Muscle of back (tissue), 11 donors: Measurements from ENCODE around the gene FHOD3. TPM values are rescaled to one million over a fixed set of nuclear protein-coding genes. Genes with fewer than 3 reads are reported as not detected.
"Not testable (repeated sequence)": the region's sequence is repeated elsewhere in the genome, so short reads cannot be mapped to it uniquely, and the experiment has no call there.

Experiments used
- DNase-seq, 3 donors: peaks; one replicate each; pipeline versions ENCODE4 v3.0.0 to v3.0.0-alpha.2; 2013
- polyA plus RNA-seq, 10 donors: library from polyadenylated mRNA; unstranded; fragments of 120-200 nt; gene quantifications; one replicate each; pipeline ENCODE4 v1.2.1, GENCODE V29; 2013; ENCODE audit not compliant: insufficient read length in 10 of 10

Gene FHOD3
- polyA plus RNA-seq, 10 donors = 18.0 to 41.0 (median 31.1) TPM

DNA sequence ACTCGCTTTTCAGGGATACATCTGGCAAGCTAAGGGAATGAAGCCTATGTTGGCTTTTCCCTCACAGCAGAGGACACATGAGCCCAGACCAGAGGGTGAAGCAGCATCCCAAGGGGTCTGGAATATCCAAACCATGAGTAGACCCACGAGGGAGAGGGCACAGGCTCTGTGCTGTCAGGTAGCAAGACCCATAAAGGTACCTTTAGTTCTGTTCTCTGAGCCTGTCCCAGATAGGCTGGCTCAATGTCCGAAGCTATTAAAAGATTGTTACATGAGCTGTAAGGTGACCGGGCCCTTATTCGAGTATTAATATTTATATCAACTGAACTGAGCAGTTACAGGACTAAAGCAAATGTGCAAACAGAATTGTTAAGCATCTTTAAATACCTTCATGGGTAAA, 479.1 kb downstream of the FHOD3 start:
- DNase-seq = no peak

DNA sequence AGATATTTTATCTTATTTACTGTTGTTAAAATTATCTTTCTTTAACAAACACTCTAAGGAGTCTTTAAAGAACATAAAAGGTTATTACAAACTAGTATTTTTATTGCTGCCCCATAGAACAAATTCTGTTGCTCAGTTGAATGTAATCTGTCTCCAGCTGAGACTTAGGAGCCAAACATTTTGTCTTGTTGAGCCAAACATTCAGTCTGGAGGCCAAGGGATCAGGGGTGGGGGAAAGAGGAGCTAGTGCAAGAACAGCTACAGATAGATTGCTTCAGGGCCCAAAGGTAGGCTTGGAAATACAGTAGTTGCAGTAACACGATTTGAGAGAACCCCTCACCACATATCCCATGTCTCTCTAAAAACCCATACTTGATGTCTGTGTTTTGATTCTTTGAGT, 480.1 kb downstream of the FHOD3 start:
- DNase-seq = no peak

DNA sequence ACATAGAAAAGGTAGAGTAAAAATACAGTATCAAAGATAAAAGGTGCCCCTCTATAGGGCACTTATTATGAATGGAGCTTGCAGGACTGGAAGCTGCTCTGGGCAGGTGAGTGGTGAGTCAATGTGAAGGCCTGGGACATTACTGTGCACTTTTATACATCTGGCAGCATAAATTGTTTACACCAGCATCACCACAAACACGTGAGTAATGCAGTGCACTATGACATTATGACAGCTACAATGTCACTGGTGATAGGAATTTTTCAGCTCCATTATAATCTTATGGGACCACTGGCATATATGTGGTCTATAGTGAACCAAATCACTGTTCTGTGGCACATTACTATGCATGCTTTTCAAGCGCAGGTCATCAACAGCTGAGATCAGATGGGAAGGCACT, 483.2 kb downstream of the FHOD3 start:
- DNase-seq = no peak

DNA sequence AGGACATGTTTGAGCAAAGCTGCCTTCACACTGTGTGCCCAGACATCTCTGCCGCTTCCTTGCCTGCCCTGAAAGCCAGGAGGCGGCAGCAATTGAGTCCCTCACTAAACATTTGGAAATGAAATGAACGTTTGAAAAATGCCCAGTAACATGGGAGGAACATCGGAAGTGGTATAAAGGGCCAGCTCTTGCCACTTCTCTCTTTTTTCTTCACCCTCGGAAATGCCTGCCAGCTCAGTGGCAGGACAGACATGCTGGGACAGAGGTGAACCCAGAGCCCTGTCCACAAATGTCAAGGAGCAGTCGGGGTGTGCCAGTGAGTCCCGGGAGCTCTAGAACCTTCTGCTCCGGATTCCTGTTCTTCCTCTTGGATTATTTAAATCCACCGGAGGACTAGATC, 485.2 kb downstream of the FHOD3 start:
- no peak for DNase-seq

DNA sequence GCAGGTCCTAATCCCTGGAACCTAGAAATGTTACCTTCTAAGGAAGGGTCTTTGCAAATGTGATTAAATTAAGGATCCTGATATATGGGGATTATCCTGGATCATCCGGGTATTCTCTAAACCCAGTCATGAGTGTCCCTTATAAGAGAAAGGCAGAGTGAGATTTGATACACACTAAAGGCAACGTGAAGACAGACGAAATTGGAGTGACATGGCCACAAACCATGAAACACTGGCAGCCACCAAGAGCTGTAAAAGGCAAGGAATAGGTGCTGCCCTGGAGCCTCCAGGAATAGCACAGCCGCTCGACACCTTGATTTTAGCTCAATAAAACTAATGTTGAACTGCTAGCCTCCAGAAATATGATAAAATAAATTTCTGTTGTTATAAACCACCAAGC, 486.3 kb downstream of the FHOD3 start:
- DNase-seq = no peak

DNA sequence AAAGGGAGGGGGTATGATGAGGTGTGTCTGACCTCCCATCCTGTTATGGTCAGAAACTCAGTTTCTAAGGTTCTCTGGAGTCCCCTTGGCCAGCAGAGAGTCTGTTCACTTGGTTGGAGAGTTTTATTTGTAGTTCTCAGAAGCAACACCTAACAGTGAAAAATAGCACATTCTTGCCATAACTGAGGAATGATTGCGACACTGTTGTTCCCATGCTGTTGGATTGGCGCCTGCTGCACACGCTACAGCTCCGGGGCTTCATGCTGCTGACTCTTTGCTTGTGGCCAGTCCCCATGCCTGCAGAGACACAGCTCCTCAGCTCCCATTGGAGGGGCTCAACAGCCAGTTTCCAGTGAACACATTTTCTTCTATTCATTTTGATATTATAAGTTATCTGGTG, 489.2 kb downstream of the FHOD3 start:
- DNase-seq = peak; percentile 29 to 66 (median 35)

DNA sequence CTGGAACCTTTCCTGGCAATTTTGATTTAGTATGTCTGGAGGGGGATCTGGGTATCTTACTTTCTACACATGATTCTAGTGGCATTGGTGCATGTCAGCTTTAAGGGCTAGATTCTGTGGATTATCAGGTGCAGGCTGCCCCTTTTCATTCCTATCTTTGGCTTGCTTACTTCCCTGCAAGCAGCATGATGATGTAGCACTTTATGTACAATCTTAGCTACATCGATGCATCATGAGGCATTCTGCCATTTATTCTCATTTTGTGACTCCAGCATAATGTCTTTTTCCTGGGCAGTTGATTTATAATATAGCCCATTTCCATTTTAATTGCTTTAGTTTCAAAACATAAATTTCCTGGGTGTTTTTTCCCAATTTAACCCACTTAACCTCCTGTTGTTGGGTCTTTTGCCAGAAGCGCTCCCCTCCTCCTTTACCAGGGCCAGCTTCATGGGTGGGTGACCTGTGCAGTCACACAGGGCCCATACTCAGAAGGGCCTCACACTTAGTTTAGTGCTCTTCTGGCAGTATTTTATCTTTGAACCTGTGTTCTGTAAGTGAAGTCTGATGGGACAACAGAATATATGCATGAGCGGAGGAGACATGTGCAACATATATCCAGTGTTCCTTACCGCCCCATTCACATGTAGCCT, 495.2 kb downstream of the FHOD3 start:
- no peak for DNase-seq

DNA sequence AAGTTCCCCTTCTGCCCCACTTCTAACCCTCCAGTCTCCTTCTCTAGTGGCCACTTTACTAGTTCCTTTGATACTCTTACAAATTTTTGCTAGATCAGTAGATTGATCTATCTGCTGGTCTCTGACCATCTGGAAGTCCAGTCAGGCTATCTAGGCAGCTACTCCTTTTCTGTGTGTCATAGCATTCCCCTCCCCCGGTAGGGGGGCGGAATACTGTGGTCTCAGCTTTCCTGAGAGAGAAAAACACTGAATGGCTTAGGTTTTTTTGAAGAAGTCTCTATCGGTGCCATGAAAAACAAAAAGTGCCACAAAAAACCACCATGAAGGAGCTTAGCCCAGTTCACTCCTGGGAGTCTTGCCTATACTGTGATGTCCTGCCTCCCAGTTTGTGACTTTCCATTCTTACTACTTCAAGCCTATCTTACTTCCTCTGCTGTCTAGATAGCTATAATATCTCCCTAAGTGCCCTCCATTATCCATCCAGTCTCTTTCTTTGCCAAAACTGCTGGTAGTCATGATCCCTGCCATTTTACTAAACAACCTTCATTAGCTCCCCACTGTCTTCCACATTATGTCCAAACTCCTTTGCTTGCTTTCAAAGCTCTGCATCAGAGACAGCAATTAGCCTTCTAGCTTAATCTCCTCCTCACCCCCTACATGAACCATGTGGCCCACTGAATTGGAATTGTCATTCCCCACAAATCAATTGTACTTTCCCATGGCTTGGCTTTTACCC, 501.4 kb downstream of the FHOD3 start:
- DNase-seq = no peak

DNA sequence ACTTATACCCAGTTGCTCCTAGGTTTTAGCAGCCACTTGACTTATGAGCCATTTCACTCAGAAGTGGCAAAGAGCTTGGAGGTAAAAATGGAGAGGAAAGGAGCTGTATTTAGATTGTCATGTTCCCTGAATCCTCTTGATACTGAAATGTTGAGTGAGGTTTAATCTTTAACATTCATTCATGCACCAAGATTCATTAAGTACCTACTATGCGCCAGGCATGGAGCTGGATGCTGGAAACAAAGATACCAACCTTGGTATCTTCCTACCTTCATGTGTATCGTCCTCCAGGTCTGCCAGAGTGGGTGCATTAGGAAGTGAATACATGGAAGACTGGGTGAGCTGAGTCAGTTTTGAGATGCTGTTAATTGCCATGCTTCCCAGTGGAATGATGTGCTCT, 507.6 kb downstream of the FHOD3 start:
- DNase-seq = no peak

DNA sequence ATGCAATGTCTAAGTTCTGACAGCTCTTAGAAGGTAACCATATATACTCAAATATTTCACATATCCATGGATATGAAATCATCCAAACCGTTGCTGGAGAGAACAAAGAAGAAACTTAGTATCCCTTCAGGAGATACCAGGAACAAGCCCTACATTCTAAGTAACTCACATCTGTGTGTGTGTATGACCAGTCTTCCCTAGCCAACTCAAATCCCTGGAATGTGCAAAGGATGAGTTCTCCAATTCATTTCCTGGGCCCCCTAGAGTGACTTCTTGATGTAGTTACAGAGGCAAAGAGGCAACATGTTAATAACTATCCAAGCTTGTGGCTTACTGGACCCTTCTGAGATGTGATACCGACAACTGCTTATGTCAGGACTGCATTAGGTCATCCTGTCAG, 511.2 kb downstream of the FHOD3 start:
- peak in 1 of 3 donors; percentile 75 for DNase-seq

DNA sequence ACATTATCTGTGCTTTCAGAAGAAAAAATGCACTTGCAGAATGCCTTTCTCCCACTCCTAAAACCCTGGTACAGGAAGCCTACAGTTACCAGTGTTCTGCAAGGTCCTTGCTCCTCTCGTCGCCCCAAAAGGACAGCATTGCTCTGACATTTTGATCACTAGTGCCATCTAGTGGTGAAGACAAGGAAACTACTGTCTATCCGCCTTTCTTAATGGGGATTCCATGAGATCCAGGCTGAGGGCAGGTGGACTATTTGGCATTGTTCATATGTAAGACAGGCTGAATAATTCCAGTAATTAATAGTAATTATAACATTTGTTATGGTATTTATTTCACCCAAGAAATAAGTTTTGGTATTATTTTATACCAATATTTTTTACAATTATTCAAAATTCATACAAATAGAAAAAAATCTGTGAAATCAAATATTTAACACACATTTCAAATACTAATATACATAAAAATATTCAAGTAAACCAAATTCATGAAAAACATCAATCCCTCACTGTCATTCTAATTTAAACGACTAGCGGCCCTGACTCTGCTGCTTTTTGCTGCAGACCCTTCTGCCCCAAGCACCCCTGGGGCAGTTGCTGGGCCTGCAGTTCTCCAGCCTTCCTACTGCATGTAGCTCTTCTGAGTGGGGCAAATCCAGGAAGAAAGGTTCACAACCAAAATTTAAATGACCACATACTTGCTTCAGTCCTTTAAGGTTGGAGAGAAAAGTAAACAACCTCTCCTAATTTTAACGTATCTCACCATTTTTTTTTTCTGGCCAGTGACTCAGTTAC, 512.3 kb downstream of the FHOD3 start:
- DNase-seq = peak; percentile 68 to 76 (median 69)

DNA sequence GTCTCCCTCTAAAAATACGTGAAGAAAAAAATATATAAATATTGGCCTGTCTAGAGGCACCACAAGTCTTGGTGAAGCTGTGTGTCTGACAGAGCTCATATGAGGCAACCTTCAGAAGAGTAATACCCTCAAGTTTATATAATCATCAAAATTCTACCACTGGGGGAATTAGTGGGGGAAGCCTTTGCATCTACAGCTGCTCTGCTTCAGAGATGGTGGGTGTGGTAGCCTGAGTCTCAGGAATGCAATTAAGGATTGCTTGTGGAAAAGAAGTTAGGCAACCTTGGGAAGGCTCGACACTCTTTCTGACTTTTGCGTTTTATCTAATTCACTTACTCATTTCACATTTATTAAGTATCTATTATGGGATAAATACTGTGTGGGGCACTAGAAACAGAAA, 513.9 kb downstream of the FHOD3 start:
- DNase-seq = peak in 1 of 3 donors; percentile 17

DNA sequence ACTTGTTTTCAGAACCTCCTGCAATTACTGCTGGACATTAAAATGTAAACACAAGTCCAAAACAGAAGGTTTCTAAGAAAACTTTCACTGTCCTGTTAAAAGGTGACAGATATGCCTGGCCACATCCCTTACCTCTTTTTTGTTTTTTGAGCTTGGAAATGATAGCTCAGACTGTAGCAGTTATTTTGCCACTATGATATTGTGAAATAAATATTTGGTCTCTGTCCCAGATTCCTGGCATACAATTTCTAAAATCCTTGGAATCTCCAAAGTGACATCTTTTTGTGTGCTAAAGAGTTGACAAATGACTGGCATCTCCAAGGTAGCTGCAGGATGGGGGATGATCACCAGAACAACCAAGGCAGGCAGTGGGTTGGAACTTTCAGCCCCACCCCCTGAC, 514.4 kb downstream of the FHOD3 start:
- DNase-seq = no peak

DNA sequence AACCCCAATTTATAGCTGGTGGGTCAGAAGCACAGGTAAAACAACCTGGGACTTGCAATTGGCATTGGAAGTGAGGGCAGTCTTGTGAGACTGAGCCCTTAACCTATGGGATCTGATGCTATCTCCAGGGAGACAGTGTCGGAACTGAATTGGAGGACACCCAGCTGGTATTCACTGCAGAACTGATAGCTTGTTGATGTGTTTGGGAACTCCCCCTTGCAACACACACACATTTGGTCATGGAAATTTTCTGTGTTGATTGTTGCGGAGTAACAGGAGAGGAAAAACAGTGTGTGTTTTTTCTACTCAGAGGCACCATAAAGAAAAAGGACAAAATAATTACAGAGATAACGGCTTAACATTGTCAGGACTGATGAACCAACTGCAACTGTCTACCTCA, 515.2 kb downstream of the FHOD3 start:
- DNase-seq = no peak

DNA sequence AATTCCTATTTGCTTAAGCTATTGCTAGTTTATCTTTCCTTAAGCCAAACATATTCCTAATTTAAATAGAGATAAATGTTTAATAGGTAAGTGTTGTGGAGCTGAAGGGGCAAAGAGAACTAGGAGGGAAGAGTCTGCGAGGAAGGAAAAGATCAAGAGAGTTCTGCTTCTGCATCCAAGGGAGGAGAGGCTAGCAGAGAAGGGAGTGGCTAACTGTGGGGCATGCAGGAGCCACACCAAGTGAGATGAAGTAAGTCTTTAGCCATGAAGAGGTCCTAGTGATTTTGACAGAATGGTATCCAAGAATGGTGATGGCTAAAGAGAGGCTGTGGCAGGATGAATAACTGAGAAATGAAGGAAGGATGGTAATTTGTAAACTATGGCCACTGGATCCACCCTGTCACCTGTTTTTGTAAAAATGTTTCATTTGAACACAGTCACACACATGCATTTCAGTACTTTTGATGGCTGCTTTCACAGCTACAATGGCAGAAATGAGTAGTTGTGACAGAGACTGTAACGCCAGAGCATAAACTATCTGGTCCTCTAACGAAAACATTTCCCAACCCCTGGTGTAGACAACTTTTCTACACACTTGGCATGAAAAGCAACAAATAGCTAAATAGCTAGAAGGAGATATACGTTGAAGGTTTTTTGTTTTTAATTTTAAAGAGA, 515.7 kb downstream of the FHOD3 start:
- DNase-seq = no peak

DNA sequence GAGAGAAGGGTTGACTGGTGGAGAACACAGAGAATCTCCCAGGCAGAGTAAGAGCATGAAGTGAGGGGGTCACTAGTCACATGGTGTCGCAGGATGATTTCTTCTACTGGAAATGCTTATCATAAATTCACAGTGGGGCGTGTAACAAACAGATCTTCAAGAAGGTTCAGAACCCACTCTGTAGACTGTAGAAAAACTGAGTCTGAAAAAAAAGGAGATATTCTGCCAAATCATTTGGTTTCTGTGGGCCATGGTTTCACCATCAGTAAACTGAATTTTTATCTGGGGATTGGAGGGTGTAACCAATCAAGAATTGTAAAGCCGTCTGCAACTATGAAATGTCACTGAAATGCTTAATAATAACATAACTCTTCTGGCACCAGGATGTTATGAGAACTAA, 516.3 kb downstream of the FHOD3 start:
- no peak for DNase-seq

DNA sequence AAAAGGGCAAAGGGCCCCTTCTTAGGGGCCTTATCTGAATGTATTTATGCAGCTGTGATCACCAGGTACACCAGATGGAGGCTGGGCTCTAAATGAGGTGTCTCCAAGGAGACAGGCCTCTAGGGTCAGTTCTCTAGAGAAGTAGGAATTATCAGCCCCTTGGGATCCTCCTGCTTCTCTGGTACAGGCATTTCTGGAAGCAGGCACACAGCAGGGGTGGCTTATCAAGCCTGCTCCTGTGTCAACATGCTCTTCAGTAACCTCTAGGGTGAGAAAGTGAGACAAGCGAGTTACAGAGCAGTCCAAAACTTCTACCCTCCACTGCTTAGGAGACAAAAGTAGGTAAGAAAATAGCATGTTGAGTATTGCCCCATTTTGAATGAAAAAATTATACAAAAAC, 517.5 kb downstream of the FHOD3 start:
- no peak for DNase-seq

DNA sequence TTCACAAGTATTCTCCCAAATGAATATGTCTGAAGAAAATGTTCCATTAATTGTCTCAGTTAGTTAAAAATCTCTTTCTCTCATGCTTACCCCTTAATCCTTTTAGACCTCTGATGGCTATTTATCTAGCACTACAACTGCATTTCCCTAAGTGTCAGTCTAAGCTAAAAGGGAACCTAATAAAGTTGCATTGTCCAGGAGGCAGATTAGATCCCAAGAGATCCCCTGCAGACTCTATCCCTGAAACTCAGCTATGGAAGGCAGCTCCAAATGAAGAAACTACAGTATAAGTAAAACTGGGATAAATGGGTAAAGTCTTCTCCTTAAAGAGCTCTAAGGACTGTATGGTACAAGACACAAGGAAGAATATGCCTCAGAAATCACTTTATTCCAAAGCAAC, 518.6 kb downstream of the FHOD3 start:
- not testable (repeated sequence) for DNase-seq

DNA sequence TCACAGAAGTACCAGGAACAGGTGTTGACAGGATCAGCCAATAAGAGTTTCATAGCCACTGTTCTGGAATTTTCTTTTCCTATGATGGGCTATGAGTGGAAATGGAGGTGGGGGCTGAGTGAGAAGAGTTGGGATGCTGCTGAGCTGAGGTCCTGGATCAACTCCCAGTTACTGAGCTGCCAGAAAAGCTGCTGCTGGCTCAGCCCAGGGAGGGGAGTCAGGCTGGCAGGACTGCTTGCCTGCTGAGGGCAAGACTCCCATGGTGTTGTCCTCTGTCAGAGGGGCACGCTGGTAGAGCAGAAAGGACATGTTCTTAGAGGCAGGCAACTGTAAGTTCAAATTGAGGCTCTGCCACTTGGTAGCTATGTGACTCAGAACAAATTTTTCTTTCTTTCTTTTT, 519.5 kb downstream of the FHOD3 start:
- no peak for DNase-seq

DNA sequence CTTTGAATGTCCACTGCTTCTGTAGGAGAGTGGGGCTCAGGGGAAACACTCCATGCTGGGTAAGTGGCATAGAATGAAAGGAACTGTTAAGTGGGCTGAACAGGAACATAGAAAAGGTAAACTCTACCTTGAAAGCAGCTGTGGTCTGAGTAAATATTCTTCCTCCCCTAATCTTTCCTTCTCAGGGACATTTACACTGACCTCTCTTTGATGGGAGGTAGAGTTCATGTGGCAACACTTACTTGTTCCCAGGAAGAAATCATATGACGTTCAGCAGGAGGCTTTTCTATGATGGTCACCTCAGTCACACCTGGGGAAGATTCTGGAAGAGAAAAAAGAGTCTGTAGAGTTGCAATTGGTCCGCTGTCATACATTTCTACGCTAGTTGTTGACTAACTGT, 521.1 kb downstream of the FHOD3 start:
- no peak for DNase-seq

DNA sequence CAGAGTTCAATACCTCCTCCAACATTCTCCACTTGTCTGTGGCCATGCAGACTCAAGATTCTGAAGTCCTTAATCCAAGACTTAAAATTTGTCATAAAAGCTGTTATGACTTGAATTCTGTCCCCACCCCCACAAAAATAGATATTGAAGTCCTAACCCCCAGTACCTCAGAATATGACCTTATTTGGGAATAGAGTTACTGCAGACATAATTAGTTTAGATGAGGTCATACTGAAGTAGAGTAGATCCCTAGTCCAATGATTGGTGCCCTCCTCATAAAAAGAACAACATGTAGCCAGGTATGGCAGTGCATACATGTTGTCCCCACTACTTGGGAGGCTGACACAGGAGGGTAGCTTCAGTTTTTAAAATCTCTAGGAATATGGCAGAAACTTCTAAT, 522.1 kb downstream of the FHOD3 start:
- DNase-seq = no peak

DNA sequence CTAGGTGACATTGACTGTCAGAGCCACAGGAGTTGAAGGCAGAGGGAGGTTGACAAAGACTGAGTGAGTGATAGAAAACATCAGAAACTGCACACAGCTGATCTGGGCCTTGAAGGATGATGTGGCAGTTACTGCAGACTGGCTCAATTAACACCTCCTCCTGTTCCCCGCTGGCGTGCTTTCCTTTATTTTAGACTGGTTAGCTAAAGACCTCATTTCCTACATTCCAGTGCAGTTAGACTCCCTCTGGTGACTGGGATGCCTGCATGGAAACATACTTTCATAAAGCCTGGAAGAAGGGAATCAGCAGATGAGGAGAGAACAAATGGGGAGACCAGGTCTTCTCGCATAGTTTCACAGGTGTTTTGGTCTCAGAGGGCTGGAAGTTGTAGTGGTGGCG, 524.2 kb downstream of the FHOD3 start:
- no peak for DNase-seq
